Measurements from ENCODE around the gene PLK1.
"Not testable (repeated sequence)": the region's sequence is repeated elsewhere in the genome, so short reads cannot be mapped to it uniquely, and the experiment has no call there.

Gene PLK1

DNA sequence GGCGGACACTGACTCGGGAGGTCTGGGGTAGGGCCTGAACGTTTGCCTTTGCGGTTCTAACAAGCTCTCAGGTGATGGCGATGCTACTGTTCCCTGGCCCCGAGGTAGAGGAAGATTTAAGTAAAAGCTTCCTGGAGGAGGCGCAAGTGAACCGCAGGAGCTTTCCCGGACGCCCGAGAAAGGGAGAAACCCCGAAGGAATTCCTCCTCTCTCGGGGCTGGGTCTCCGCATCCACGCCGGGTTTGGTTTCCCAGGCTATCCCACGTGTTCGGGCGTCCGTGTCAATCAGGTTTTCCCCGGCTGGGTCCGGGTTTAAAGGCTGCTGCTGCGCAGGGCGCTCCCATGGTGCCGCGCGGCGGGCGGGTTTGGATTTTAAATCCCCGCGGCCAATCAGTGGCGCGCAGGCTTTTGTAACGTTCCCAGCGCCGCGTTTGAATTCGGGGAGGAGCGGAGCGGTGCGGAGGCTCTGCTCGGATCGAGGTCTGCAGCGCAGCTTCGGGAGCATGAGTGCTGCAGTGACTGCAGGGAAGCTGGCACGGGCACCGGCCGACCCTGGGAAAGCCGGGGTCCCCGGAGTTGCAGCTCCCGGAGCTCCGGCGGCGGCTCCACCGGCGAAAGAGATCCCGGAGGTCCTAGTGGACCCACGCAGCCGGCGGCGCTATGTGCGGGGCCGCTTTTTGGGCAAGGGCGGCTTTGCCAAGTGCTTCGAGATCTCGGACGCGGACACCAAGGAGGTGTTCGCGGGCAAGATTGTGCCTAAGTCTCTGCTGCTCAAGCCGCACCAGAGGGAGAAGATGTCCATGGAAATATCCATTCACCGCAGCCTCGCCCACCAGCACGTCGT, at the start of gene PLK1:
PLK1 (plus strand) TSS at position 460 of the 844 bp plus-strand sequence; CDS start at position 504, 44 bp downstream.
- WGBS (ENCODE audit: insufficient coverage, insufficient read length) = no CpG with 5 or more reads among the region's 75 CpGs
- Histone ChIP-seq H3K9me3 (ENCODE audit: control insufficient read depth, insufficient read depth, low read length) (no peaks in the 10 kb centered on the region), H3K27ac (ENCODE audit: low read length) (no peak within 1 kb of the TSS), H3K27me3 (ENCODE audit: control insufficient read depth, insufficient read depth, low read length) (no peaks in the 10 kb centered on the region), H3K36me3 (ENCODE audit: control insufficient read depth, insufficient read depth, low read length) (peaks cover 6% of the 10 kb centered on the region), H3K4me3 (ENCODE audit: low read length) (peak within 1 kb of the TSS; percentile 89), H3K4me1 (ENCODE audit: control insufficient read depth, insufficient read depth, low read length) (no peaks in the 10 kb centered on the region; the same call in 1 of the 2 replicates)
- DNase-seq (ENCODE audit: low read depth, low spot score) = peak; percentile 81

DNA sequence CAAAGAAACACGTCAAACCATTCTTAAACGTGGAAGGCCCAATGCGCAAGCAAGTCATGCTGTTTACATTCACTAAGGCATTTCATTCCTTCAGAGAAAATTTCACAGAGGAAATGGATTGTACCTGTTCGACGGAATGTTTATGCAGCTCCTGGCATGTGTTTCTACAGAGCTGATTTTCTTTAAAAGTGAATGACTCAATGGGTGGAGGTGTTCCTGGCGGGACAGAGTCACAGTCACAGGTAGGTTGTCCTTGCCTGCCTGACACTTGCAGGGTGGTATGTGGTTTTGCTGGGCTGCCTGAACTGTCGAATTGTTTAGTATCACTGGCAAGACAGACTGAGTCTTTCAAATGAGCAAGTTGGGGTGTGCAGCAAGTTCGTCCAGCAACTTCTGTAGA, 49.2 kb upstream of the PLK1 start:
- DNase-seq (ENCODE audit: low read depth, low spot score) = no peak
- peaks cover 10% of the 10 kb centered on the region; the same call in 1 of the 2 replicates for H3K36me3 ChIP-seq (ENCODE audit: control insufficient read depth, insufficient read depth, low read length)
- no peaks in the 10 kb centered on the region for H3K4me1 ChIP-seq (ENCODE audit: control insufficient read depth, insufficient read depth, low read length)
- H3K27me3 ChIP-seq (ENCODE audit: control insufficient read depth, insufficient read depth, low read length) = no peaks in the 10 kb centered on the region
- no peak overlapping the region for H3K4me3 ChIP-seq (ENCODE audit: low read length)
- H3K27ac ChIP-seq (ENCODE audit: low read length) = no peak overlapping the region
- no CpG with 5 or more reads among the region's 8 CpGs for WGBS (ENCODE audit: insufficient coverage, insufficient read length)
- H3K9me3 ChIP-seq (ENCODE audit: control insufficient read depth, insufficient read depth, low read length) = no peaks in the 10 kb centered on the region

DNA sequence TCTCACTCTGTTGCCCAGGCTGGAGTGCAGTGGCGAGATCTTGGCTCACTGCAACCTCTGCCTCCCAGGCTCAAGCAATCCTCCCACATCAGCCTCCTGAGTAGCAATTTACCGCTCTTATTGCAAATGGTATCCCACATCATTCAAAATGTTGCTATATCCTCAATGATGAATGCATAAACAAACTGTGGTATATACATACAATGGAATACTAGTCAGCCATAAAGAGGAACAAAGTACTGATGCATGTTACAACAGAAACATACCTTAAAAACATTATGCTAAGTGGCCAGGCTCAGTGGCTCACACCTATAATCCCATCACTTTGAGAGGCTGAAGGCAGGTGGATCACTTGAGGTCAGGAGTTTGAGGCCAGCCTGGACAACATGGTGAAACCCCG, 46.8 kb upstream of the PLK1 start:
- H3K4me1 ChIP-seq (ENCODE audit: control insufficient read depth, insufficient read depth, low read length); H3K9me3 ChIP-seq (ENCODE audit: control insufficient read depth, insufficient read depth, low read length); H3K36me3 ChIP-seq (ENCODE audit: control insufficient read depth, insufficient read depth, low read length); DNase-seq (ENCODE audit: low read depth, low spot score); H3K27ac ChIP-seq (ENCODE audit: low read length); H3K27me3 ChIP-seq (ENCODE audit: control insufficient read depth, insufficient read depth, low read length); H3K4me3 ChIP-seq (ENCODE audit: low read length): not testable (repeated sequence)
- no CpG with 5 or more reads among the region's 3 CpGs for WGBS (ENCODE audit: insufficient coverage, insufficient read length)

DNA sequence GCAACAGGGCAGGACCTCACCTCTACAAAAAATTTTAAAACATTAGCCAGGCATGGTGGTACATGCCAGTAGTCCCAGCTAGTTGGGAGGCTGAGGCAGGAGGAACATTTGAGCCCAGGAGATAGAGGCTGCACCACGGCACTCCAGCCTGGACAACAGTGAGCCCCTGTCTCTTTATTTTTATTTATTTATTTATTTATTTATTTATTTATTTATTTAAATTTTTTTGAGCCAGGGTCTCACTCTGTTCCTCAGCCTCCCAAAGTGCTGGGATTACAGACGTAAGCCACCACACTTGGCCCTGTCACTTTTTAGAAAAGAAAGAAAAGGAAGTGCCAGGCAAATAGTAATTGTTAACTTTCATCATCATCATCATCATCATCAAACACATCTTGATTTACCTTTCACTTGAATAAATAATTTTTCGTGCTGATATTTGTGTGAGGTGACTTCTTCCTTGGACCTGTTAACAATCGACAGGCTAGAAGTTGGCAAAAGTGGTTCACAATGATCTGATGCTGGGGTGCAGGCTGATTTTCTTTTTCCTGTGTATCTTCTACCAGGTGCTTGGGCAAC, 44.1 kb upstream of the PLK1 start:
- Histone ChIP-seq H3K36me3 (ENCODE audit: control insufficient read depth, insufficient read depth, low read length) (peaks cover 8% of the 10 kb centered on the region; the same call in 1 of the 2 replicates), H3K4me1 (ENCODE audit: control insufficient read depth, insufficient read depth, low read length) (no peaks in the 10 kb centered on the region), H3K9me3 (ENCODE audit: control insufficient read depth, insufficient read depth, low read length) (no peaks in the 10 kb centered on the region), H3K27me3 (ENCODE audit: control insufficient read depth, insufficient read depth, low read length) (no peaks in the 10 kb centered on the region), H3K4me3 (ENCODE audit: low read length) (no peak overlapping the region), H3K27ac (ENCODE audit: low read length) (no peak overlapping the region)
- no peak for DNase-seq (ENCODE audit: low read depth, low spot score)
- no CpG with 5 or more reads among the region's 4 CpGs for WGBS (ENCODE audit: insufficient coverage, insufficient read length)

DNA sequence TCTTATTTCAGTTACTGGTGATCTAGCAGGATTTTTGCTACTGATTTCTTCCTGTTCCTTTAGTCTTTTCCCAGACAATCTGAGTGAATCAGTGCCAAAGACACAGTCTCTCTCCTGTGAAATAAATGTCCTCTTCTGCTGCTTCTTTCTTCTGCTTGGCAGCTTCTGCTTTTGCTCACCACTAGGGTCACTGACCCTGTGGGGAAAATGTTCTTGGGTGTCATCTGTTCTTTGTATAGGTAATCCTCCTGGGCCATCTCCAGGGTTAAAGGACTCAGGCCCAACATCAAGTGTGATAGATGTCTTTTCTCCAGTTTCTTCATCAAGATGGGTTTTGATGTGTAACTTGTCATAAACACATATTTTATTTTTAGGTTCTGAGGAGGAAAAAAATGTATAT, 42.7 kb upstream of the PLK1 start:
- Histone ChIP-seq H3K9me3 (ENCODE audit: control insufficient read depth, insufficient read depth, low read length) (no peaks in the 10 kb centered on the region), H3K4me1 (ENCODE audit: control insufficient read depth, insufficient read depth, low read length) (no peaks in the 10 kb centered on the region), H3K4me3 (ENCODE audit: low read length) (no peak overlapping the region), H3K27me3 (ENCODE audit: control insufficient read depth, insufficient read depth, low read length) (no peaks in the 10 kb centered on the region), H3K27ac (ENCODE audit: low read length) (no peak overlapping the region), H3K36me3 (ENCODE audit: control insufficient read depth, insufficient read depth, low read length) (peaks cover 5% of the 10 kb centered on the region; the same call in 1 of the 2 replicates)
- no peak for DNase-seq (ENCODE audit: low read depth, low spot score)

DNA sequence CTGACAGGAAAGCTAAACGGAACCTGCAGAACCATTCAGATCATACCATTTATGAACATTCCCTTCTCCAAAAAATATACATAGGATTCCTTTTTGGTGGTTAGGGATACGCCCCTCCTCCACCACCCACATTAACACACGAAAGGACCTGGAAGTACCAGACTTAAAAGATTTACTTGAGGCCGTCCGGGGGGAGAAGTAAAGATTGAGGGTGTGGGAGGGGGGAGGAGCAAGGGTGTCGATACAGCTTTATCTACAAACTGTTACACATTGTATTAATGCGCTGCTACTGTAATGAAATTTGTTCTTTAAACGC, 38.1 kb upstream of the PLK1 start:
- Histone ChIP-seq H3K4me1 (ENCODE audit: control insufficient read depth, insufficient read depth, low read length) (0 out of 2 replicates have a peak, but pooled peaks cover 2% of the 10 kb centered on the region), H3K9me3 (ENCODE audit: control insufficient read depth, insufficient read depth, low read length) (no peaks in the 10 kb centered on the region), H3K4me3 (ENCODE audit: low read length) (peak overlapping the region; percentile 86), H3K27ac (ENCODE audit: low read length) (no peak overlapping the region), H3K36me3 (ENCODE audit: control insufficient read depth, insufficient read depth, low read length) (peaks cover 2% of the 10 kb centered on the region; the same call in 1 of the 2 replicates), H3K27me3 (ENCODE audit: control insufficient read depth, insufficient read depth, low read length) (no peaks in the 10 kb centered on the region)
- peak; percentile 4 for DNase-seq (ENCODE audit: low read depth, low spot score)
- WGBS (ENCODE audit: insufficient coverage, insufficient read length) = no CpG with 5 or more reads among the region's 8 CpGs

DNA sequence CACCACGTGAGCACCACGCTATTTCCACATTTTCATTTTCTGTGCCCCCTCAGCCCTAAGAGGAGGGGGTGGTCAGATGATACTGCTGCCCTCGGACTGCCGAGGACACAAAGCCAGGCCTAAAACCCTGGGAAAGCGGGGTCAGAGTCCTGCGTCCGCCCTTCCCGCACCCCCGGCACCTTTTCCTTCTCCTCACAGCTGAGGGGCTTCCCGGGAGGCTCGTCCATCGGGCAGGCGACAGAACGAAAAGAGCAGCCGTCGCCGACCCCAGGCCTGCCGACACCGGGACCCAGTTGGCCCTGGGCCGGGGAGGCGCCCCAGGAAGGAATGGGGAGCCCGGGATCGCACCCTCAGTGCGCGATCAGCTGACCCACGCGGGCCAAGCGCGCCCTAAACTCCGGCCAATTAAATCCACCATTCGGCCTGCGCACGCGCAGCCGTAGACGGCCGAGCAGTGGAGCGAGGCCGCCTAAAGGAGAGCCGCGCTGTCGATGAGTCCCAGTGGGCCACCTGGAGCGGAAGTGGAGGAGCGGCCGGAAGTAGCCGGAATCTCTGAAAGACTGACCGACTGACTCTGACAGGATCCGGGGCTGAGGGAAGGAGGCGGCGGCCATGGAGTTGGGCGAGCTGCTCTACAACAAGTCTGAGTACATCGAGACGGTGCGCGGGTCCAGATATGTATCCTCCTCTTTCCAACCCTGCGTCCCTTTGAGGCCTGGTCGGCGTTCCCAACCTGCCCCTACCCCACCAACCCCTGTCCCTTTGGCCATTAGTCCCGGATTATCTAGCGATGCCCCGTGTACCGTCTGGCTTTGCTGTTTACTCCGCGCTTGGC, 37.5 kb upstream of the PLK1 start, which contains the start of the genes DCTN5 and PALB2:
DCTN5 (plus strand) TSS at position 536 of the 835 bp plus-strand sequence; CDS start at position 613, 77 bp downstream.
PALB2 (minus strand) TSS at position 380 of the 835 bp plus-strand sequence; CDS start at position 227, 153 bp downstream.
- WGBS (ENCODE audit: insufficient coverage, insufficient read length) = no CpG with 5 or more reads among the region's 64 CpGs
- peak within 1 kb of the TSS; percentile 86 for H3K4me3 ChIP-seq (ENCODE audit: low read length)
- 0 out of 2 replicates have a peak, but pooled peaks cover 2% of the 10 kb centered on the region for H3K4me1 ChIP-seq (ENCODE audit: control insufficient read depth, insufficient read depth, low read length)
- H3K36me3 ChIP-seq (ENCODE audit: control insufficient read depth, insufficient read depth, low read length) = peaks cover 3% of the 10 kb centered on the region; the same call in 1 of the 2 replicates
- H3K27me3 ChIP-seq (ENCODE audit: control insufficient read depth, insufficient read depth, low read length) = no peaks in the 10 kb centered on the region
- DNase-seq (ENCODE audit: low read depth, low spot score) = peak; percentile 89
- H3K9me3 ChIP-seq (ENCODE audit: control insufficient read depth, insufficient read depth, low read length) = no peaks in the 10 kb centered on the region
- H3K27ac ChIP-seq (ENCODE audit: low read length) = no peak within 1 kb of the TSS

DNA sequence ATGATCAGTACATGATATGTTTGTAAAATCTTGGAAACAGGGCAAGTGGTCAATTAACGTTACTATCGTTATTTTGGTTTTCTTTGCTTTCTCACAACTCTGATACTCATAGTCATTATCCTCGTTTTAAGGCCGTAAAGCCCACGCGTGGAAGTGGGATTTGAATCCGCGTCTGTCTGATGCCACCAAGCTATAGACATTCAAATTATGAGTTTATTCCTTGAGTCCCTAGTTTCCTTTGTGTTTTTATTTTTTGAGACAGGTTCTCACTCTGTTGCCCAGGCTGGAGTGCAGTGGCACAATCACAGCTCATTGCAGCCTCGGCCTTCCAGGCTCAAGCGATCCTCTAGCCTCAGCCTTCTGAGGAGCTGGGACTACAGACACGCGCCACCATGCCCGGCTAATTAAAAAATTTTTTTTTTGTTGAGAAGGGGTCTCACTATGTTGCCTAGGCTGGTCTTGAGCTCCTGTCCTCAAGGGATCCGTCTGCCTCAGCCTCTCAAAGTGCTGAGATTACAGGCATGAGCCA, 36.4 kb upstream of the PLK1 start:
- Histone ChIP-seq H3K27me3 (ENCODE audit: control insufficient read depth, insufficient read depth, low read length) (no peaks in the 10 kb centered on the region), H3K36me3 (ENCODE audit: control insufficient read depth, insufficient read depth, low read length) (peaks cover 3% of the 10 kb centered on the region; the same call in 1 of the 2 replicates), H3K4me1 (ENCODE audit: control insufficient read depth, insufficient read depth, low read length) (0 out of 2 replicates have a peak, but pooled peaks cover 2% of the 10 kb centered on the region), H3K9me3 (ENCODE audit: control insufficient read depth, insufficient read depth, low read length) (no peaks in the 10 kb centered on the region), H3K27ac (ENCODE audit: low read length) (no peak overlapping the region), H3K4me3 (ENCODE audit: low read length) (peak overlapping the region; percentile 86; the same call in 1 of the 2 replicates)
- no peak for DNase-seq (ENCODE audit: low read depth, low spot score)
- no CpG with 5 or more reads among the region's 14 CpGs for WGBS (ENCODE audit: insufficient coverage, insufficient read length)

DNA sequence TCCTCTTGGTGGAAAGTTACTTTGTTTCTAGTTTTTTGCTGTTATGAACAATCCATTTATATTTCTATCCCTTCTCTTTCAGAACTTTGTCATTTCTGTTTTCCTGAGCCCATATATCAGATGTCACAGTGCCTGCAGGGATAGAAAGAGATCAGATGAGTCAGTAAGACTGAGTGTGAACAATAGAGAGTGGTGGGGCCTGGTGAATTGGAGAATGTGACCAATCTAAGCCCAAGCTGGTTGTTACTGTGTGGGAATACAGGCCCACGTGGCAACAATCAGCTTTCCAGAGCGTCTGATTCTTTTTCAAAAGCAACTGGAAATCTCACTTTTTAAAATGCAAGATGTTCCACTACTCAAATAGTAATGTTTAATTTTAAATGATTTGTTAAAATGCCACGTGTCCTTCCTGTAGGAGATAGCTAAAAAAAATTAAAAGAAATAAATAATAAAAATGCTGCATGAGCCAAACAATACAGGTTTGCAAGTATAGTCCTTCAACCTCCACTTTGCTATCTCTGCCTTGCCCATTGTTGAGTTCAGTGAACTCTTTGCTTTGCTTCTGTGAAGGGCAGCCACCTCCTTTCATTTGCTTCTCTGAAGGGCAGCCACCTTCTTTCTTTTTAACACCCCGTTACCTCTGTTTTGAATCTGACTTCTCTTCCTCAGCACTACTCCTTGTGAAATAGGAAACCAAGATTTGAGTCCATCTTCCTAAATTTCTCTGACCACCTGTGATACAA, 27.8 kb upstream of the PLK1 start:
- Histone ChIP-seq H3K27me3 (ENCODE audit: control insufficient read depth, insufficient read depth, low read length) (no peaks in the 10 kb centered on the region), H3K4me1 (ENCODE audit: control insufficient read depth, insufficient read depth, low read length) (no peaks in the 10 kb centered on the region), H3K4me3 (ENCODE audit: low read length) (no peak overlapping the region), H3K9me3 (ENCODE audit: control insufficient read depth, insufficient read depth, low read length) (no peaks in the 10 kb centered on the region), H3K36me3 (ENCODE audit: control insufficient read depth, insufficient read depth, low read length) (no peaks in the 10 kb centered on the region), H3K27ac (ENCODE audit: low read length) (no peak overlapping the region)
- no peak for DNase-seq (ENCODE audit: low read depth, low spot score)
- WGBS (ENCODE audit: insufficient coverage, insufficient read length) = no CpG with 5 or more reads among the region's 4 CpGs
